H1 (cell line): ENCODE results near the gene SFXN2. TPM values are rescaled to one million over a fixed set of nuclear protein-coding genes. Genes with fewer than 3 reads are reported as not detected.

Experiments used
- CTCF ChIA-PET: fragments of 300-600 bp; sonication (Branson Sonifier 250); formaldehyde crosslinking; loops from one replicate; lab custom pipeline; 2021; ENCODE audit not compliant: partially characterized antibody; lab: Charles Lee
- POLR2A ChIA-PET: fragments of 300-600 bp; sonication (Branson Sonifier 250); formaldehyde crosslinking; loops from one replicate; lab custom pipeline; 2021; ENCODE audit warnings: inconsistent platforms; ENCODE audit not compliant: partially characterized antibody; lab: Charles Lee
- DNase-seq, 2 experiments: peaks; one replicate each; pipeline versions ENCODE4 v3.0.0 to v3.0.0-alpha.2; 2010 to 2022; ENCODE audit warnings: low spot score in 2 of 2, low read depth in 1 of 2, mixed read lengths in 1 of 2
- FAIRE-seq: peaks from 2 replicates; lab custom pipeline; 2011; peaks lifted over from hg19 to GRCh38; lab: Jason Lieb, UNC
- H2AFZ ChIP-seq: 2 replicates; pipeline ENCODE4 v1.8.1; 2012; ENCODE audit warnings: low read length, inconsistent platforms
- H2AK5ac ChIP-seq: 2 replicates; pipeline ENCODE4 v1.6.1; 2013; ENCODE audit warnings: low read depth, low read length
- H2BK120ac ChIP-seq: replicated peaks from 2 replicates; pipeline ENCODE3; 2013; ENCODE audit warnings: low read depth, low read length, inconsistent platforms
- H2BK12ac ChIP-seq: 2 replicates; pipeline ENCODE4 v1.6.1; 2013; ENCODE audit warnings: low read depth, low read length
- H2BK15ac ChIP-seq: 2 replicates; pipeline ENCODE4 v1.6.1; 2013; ENCODE audit warnings: low read length
- H2BK20ac ChIP-seq: 2 replicates; pipeline ENCODE4 v1.6.1; 2013; ENCODE audit warnings: low read length
- H2BK5ac ChIP-seq: 2 replicates; pipeline ENCODE4 v1.6.1; 2013; ENCODE audit warnings: low read depth, low read length
- H3K14ac ChIP-seq: 2 replicates; pipeline ENCODE4 v1.6.1; 2013; ENCODE audit warnings: inconsistent platforms; ENCODE audit not compliant: insufficient read length
- H3K18ac ChIP-seq: 2 replicates; pipeline ENCODE4 v1.6.1; 2013; ENCODE audit warnings: low read length; ENCODE audit errors: extremely low read depth
- H3K23ac ChIP-seq: 2 replicates; pipeline ENCODE4 v1.6.1; 2013; ENCODE audit warnings: inconsistent platforms; ENCODE audit not compliant: insufficient read length
- H3K23me2 ChIP-seq: 2 replicates; pipeline ENCODE4 v1.6.1; 2013; ENCODE audit warnings: low read depth, low read length
- H3K27ac ChIP-seq: 2 replicates; pipeline ENCODE4 v1.6.1; 2011; ENCODE audit warnings: low read depth, low read length, inconsistent platforms
- H3K27me3 ChIP-seq, 4 experiments: replicated peaks in 1 of 4; 1 replicate in 1 of 4; 2 replicates in 3 of 4; pipeline versions ENCODE4 v1.6.1 to v1.8.1; 2011 to 2013; ENCODE audit warnings: low read length in 3 of 4, mild to moderate bottlenecking in 3 of 4, inconsistent platforms in 2 of 4, mixed read lengths in 2 of 4, moderate library complexity in 1 of 4; ENCODE audit not compliant: control insufficient read depth in 3 of 4, insufficient read depth in 3 of 4; ENCODE audit errors: extremely low read depth in 1 of 4
- H3K36me3 ChIP-seq, 4 experiments: 2 replicates each; pipeline versions ENCODE4 v1.6.1 to v1.8.1; 2011 to 2013; ENCODE audit warnings: mild to moderate bottlenecking in 4 of 4, low read length in 3 of 4, moderate library complexity in 2 of 4, control low read depth in 1 of 4, inconsistent platforms in 1 of 4; ENCODE audit not compliant: insufficient read depth in 4 of 4, control insufficient read depth in 2 of 4
- H3K4ac ChIP-seq: replicated peaks from 2 replicates; pipeline ENCODE3; 2013; ENCODE audit warnings: low read length, low read depth, mixed read lengths, inconsistent platforms; ENCODE audit not compliant: insufficient read length
- H3K4me1 ChIP-seq, 4 experiments: replicated peaks in 1 of 4; 1 replicate in 1 of 4; 2 replicates in 3 of 4; pipeline versions ENCODE4 v1.6.1 to v1.8.1; 2011 to 2013; ENCODE audit warnings: low read length in 3 of 4, inconsistent platforms in 2 of 4, mixed read lengths in 1 of 4; ENCODE audit not compliant: insufficient read depth in 4 of 4, control insufficient read depth in 3 of 4
- H3K4me2 ChIP-seq, 2 experiments: 2 replicates each; pipeline versions ENCODE4 v1.6.1 to v1.8.1; 2011 to 2013; ENCODE audit warnings: low read depth in 2 of 2, low read length in 2 of 2, control low read depth in 1 of 2, inconsistent platforms in 1 of 2, mild to moderate bottlenecking in 1 of 2; ENCODE audit not compliant: insufficient read depth in 1 of 2
- H3K4me3 ChIP-seq, 4 experiments: fragments of 200-600, 300-600 bp in 1 of 4; sonication (generic), shearing (Covaris generic), sonication (Bioruptor Twin) in 1 of 4; 2 replicates each; pipeline versions ENCODE4 v1.5.1 to v1.8.1; 2011 to 2016; ENCODE audit warnings: low read length in 4 of 4, low read depth in 3 of 4, control low read depth in 2 of 4, inconsistent platforms in 2 of 4, mild to moderate bottlenecking in 2 of 4, mixed read lengths in 1 of 4, moderate library complexity in 1 of 4; ENCODE audit not compliant: insufficient read depth in 2 of 4; ENCODE audit errors: extremely low read depth in 1 of 4
- H3K56ac ChIP-seq: replicated peaks from 2 replicates; pipeline ENCODE3; 2013; ENCODE audit warnings: low read depth, mild to moderate bottlenecking, mixed read lengths, low read length, inconsistent platforms; ENCODE audit not compliant: insufficient read length
- H3K79me1 ChIP-seq: 2 replicates; pipeline ENCODE4 v1.6.1; 2013; ENCODE audit warnings: low read depth, low read length, control low read depth
- H3K79me2 ChIP-seq, 2 experiments: 2 replicates each; pipeline versions ENCODE4 v1.6.1 to v1.8.1; 2012 to 2013; ENCODE audit warnings: low read length in 2 of 2, mild to moderate bottlenecking in 2 of 2, inconsistent platforms in 1 of 2; ENCODE audit not compliant: insufficient read depth in 2 of 2, control insufficient read depth in 1 of 2
- H3K9ac ChIP-seq, 4 experiments: replicated peaks in 1 of 4; 1 replicate in 1 of 4; 2 replicates in 3 of 4; pipeline versions ENCODE4 v1.6.1 to v1.8.1; 2011 to 2013; ENCODE audit warnings: low read depth in 3 of 4, low read length in 3 of 4, control low read depth in 2 of 4, mild to moderate bottlenecking in 2 of 4, moderate library complexity in 2 of 4, inconsistent platforms in 1 of 4; ENCODE audit errors: extremely low read depth in 1 of 4
- H3K9me3 ChIP-seq, 2 experiments: 2 replicates each; pipeline versions ENCODE4 v1.6.1 to v1.8.1; 2012 to 2013; ENCODE audit warnings: mild to moderate bottlenecking in 2 of 2, moderate library complexity in 2 of 2, control low read depth in 1 of 2, inconsistent platforms in 1 of 2, low read depth in 1 of 2, low read length in 1 of 2, mixed read lengths in 1 of 2; ENCODE audit not compliant: insufficient read depth in 2 of 2
- H4K20me1 ChIP-seq, 2 experiments: replicated peaks in 1 of 2; 2 replicates each; pipeline versions ENCODE3 to v1.8.1; 2011 to 2013; ENCODE audit warnings: inconsistent platforms in 2 of 2, low read length in 2 of 2, mild to moderate bottlenecking in 1 of 2; ENCODE audit not compliant: insufficient read depth in 2 of 2, control insufficient read depth in 1 of 2
- H4K5ac ChIP-seq: 2 replicates; pipeline ENCODE4 v1.6.1; 2013; ENCODE audit warnings: low read length, low read depth, mixed read lengths, inconsistent platforms; ENCODE audit not compliant: insufficient read length
- H4K8ac ChIP-seq: 2 replicates; pipeline ENCODE4 v1.8.0; 2013; ENCODE audit warnings: mild to moderate bottlenecking, moderate library complexity, low read length, inconsistent platforms; ENCODE audit not compliant: insufficient read depth; ENCODE audit errors: extremely low read depth
- H4K91ac ChIP-seq: replicated peaks from 2 replicates; pipeline ENCODE3; 2013; ENCODE audit warnings: low read length, mixed read lengths, inconsistent platforms; ENCODE audit not compliant: insufficient read length
- RAD21 ChIP-seq, 2 experiments: IDR thresholded peaks in 1 of 2; conservative IDR thresholded peaks in 1 of 2; 2 replicates each; pipeline ENCODE4 v1.6.1; 2011; ENCODE audit warnings: low read depth in 2 of 2, low read length in 2 of 2, improper control_type of control experiment in 1 of 2, inconsistent platforms in 1 of 2, mild to moderate bottlenecking in 1 of 2, moderate library complexity in 1 of 2
- WGBS, 2 experiments: shearing (Covaris generic) in 1 of 2; methylation state at CpG; one replicate each; pipeline versions ENCODE4 v1.1.6 to v1.1.7; 2013 to 2015; ENCODE audit warnings: low lambda C conversion rate in 2 of 2, mixed read lengths in 2 of 2, inconsistent platforms in 1 of 2, low coverage in 1 of 2, missing lambda C conversion rate in 1 of 2; ENCODE audit not compliant: insufficient replicate concordance in 2 of 2, insufficient coverage in 1 of 2, insufficient read length in 1 of 2; ENCODE audit errors: extremely low coverage in 1 of 2, missing lambda C conversion rate in 1 of 2; 5-methylcytosine and 5-hydroxymethylcytosine counted together
- polyA plus RNA-seq, 7 experiments: library from polyadenylated mRNA; depleted of rRNA in 3 of 7; stranded (reverse) in 5 of 7; unstranded in 2 of 7; fragments of >200 nt in 5 of 7; fragments of 200-250 nt in 2 of 7; gene quantifications; 1 replicate in 5 of 7; 2 replicates in 1 of 7; 4 replicates in 1 of 7; pipeline versions ENCODE4 v1.2.1 to v1.2.3, GENCODE V29; 2011 to 2013; ENCODE audit warnings: missing spikeins in 2 of 7, mixed read lengths in 2 of 7
- total RNA-seq: library from RNA; stranded (reverse); fragmentation: NEBNext Ultra II Directional; extraction: Animal tissue kit (Norgen Biotek cat#: 25700); gene quantifications from 2 replicates; pipeline ENCODE4 v1.2.1, GENCODE V29; 2021

The SFXN2 gene
- total and polyA plus RNA-seq, 2 of the 8 experiments (the other 6 are each of a cell fraction or from before 2014, with no cell fraction given), result 20.5 to 23.5 TPM

DNA sequence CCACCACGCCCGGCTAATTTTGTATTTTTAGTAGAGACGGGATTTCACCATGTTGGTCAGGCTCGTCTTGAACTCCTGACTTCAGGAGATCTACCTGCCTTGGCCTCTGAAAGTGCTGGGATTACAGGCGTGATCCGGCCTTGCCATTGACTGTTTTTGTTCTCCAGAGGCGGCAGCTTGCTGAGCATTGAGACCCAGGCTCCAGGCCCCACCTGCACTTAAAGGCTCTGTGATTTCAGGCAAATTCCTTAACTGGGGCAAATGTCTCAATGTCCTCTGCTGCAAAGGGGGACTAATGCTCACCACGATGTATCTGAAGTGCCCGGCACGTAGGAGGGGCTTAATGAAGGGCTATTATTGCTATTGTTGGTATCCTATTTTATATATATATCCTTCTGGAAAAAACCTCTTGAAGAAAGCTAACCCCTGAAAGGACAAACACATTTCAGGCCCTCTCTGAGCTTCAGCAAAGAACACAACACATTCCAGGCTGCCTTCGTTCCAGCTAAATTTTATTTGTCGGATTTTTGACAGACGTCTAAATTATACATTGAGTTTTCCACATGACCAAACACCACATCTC, 41.1 kb upstream of the SFXN2 start:
- no peak overlapping the region for H3K27ac ChIP-seq
- no peak overlapping the region for H2BK12ac ChIP-seq
- no peak overlapping the region for H3K4me3 ChIP-seq
- H2BK15ac ChIP-seq, result no peak overlapping the region
- peaks cover 35 to 59% (median 38%) of the 10 kb centered on the region in 4 experiments for H3K4me1 ChIP-seq
- FAIRE-seq (no peak), DNase-seq (no peak)
- no peaks in the 10 kb centered on the region for H3K9me3 ChIP-seq
- H2AFZ ChIP-seq, result no peak overlapping the region
- H4K91ac ChIP-seq, result no peak overlapping the region
- no peaks in the 10 kb centered on the region for H3K79me1 ChIP-seq
- H2AK5ac ChIP-seq, result no peak overlapping the region
- H3K23me2 ChIP-seq, result no peaks in the 10 kb centered on the region
- no peaks in the 10 kb centered on the region for H4K20me1 ChIP-seq
- no peak overlapping the region for H2BK20ac ChIP-seq
- no peak overlapping the region for H3K56ac ChIP-seq
- no peak overlapping the region for H4K5ac ChIP-seq
- H3K18ac ChIP-seq, result no peak overlapping the region
- no peak overlapping the region for H3K4ac ChIP-seq
- H3K79me2 ChIP-seq, result no peaks in the 10 kb centered on the region
- H3K9ac ChIP-seq, result no peak overlapping the region
- peak overlapping the region in 1 of 2 experiments; percentile 59; a peak in 1 of 4 replicates for H3K4me2 ChIP-seq
- WGBS, 2 experiments, result 83% methylated on average over 13 of the region's 13 CpGs; no CpG with 5 or more reads in 1 of the 2 experiments
- ChIA-PET POLR2A (interaction anchor here (1.0 to 4.2 kb wide), 4 partner anchors 23 to 69 kb away, joined by 3 to 22 read pairs (median 6); partner anchors contain the start of genes ARL3 and SFXN2), CTCF (interaction anchor here (0.6 to 13.0 kb wide), 10 partner anchors 10 to 250 kb away, joined by 3 to 102 read pairs (median 6); partner anchors contain the start of genes ARL3, SFXN2 and TRIM8)
- H3K27me3 ChIP-seq, result no peaks in the 10 kb centered on the region
- no peak overlapping the region for H2BK120ac ChIP-seq
- no peak for TF ChIP-seq RAD21 (IDR thresholded peaks at IDR 0.05 in 1 of 2, conservative IDR thresholded peaks at IDR 0.05 in 1 of 2; ENCODE audit: low read depth in 2 of 2, low read length in 2 of 2)
- no peaks in the 10 kb centered on the region for H3K36me3 ChIP-seq
- no peak overlapping the region for H2BK5ac ChIP-seq
- no peak overlapping the region for H3K23ac ChIP-seq
- H4K8ac ChIP-seq, result no peak overlapping the region
- no peak overlapping the region for H3K14ac ChIP-seq
